HG03575 (cell line): ENCODE data around the gene GABRA4.
A peak's percentile ranks its signal among the peaks of the same experiment; 100 is the strongest.

ENCODE experiments used
- ATAC-seq: cut with Tn5 transposase; IDR thresholded peaks from one replicate; pipeline ENCODE4 v1.9.1; 2021; ENCODE audit not compliant: unreplicated experiment, insufficient number of reproducible peaks, low FRiP score; ENCODE audit errors: extremely low read depth

Gene GABRA4

DNA sequence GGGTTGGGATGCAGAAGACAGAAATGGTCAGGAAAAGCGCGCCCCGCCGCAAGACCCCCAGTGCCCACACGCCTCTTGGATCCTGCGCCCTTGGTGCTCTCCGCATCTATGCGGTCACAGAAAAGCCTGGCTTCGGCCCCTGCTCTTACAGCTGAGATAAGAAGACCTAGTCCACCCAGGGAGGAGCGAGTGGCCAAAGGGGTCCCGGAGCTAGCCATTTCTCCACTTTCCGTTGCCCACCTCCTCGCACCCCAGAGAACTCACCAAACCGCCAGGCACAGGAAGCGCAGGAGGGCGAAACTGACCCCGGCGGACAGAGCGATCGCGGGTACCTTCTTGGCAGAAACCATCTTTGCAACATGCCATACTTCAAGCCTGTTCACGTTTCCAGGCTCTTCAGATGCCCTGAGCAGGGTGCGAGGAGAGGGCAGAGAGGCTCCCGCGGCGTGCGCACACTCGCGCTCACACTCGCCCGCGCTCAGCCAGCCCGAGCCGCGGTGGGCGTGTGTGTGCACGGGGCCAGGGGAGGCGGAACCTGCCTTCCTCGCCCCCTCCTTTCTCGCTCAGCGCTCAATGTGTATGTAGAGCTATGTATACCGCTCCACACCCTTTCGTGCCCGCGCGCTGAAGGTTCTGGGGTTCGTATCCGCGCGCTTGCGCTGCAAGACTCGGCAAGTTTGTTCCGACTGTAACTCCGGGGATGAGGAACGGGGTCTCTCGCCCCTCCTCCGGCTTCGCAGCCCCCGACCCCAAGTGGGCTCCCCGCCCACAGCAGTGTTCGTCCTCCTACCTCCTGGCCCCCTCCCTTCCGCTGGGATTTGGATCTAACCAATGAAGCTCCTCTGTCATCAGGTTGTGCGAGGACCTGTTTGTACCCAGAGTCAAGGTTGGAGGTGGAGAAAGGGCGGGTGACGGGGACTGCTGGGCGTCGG, at the start of gene GABRA4:
TSS of gene GABRA4 (minus strand) at position 507 of the 932 bp plus-strand sequence. CDS start at position 350, 157 bp downstream.
- ATAC-seq: no peak

DNA sequence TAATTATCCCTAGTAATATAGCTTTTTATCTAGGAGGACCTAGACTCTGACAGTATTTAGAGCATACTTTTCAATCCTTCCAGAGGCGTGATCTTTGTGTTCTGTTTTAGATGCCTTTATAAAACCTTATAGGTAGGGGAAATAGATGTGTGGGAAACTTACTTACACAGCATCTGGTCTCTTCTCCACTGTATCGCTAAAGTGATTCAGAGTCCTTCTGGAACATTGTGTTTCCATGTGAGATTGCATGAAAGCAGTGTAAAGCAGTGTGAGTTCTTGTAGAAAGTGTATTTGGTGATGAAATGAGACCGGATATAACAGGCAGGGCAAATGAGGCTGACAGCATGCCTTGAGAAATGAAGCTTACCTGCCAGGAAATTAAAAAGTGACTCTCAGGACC, 47.4 kb upstream of the GABRA4 start:
- no peak for ATAC-seq

DNA sequence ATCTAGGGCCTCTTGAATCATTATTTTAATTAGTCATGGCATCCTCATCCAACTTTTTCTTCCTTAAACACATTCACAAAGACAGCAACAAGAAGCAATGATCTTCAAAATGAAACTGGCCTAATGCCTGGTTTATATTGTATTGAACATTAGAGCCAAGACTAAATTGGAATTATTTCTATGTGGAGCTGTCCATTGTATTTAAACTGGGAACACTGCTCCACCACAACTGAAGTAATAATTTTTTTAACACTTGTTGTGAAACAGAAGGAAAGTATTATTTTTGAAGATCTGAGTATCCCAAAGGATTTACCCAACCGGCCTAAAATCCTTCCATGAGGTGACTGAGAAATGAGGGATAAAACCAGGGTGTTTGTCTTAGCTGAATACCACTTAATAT, 44.9 kb upstream of the GABRA4 start:
- no peak for ATAC-seq

DNA sequence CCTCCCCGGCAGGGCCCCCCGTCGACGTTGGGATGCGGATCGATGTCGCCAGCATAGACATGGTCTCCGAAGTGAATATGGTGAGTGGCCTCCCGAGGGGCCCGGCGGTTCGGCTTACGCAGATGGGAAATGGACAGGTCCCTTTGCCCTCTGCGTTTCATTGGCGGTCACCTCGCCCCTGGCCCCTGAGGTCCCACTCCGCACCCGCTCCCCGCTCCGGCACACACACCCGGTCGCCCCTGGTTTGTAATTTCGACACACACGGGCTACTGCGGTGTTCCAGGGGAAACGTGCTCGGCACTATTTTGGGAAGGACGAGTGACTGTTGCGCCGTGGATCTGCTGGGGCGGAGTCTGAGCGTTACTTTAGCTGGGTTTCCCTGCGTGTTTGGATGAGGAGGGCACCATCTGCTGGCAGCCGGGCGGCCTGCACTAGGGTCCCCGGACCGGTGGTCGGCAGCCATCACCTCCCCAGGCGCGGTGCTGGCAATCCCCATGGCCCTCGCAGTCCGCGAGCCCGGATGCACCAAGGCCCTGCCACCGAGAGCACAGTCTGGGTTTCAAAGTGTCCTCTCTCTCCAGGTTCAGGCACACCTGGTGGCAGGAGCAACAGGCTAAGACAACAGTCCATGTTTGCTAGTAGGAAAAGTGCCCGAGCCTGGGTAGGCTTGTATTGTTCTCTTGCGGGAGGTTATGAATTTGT, 39.2 kb upstream of the GABRA4 start:
- ATAC-seq: peak; percentile 60

DNA sequence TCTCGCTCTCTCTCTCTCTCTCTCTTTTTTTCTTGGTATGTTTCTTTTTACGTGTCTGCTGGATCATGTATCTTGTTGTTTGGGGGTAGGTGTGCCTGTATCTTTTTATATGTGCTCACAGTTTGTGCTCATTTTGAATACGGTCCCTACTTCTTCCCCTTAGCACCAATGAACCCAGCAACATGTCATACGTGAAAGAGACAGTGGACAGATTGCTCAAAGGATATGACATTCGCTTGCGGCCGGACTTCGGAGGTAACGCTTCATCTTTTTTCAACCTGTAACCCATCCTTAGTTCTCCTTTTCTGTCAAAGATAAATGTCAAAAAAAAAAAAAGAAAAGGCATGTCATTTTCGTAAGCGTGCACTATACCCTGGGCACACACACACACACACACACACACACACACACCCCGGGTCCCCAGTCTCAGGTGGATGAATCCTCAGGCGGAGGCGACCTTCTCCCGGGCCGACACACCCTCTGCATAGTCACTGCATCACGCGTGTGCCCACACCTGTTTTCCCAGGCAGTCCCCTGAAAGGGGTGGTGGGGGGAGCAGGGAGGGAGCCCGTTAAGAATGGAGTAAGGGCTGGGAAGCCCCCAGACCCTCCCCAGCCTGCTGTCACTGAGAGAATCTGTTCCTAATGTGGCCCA, 38.5 kb upstream of the GABRA4 start:
- ATAC-seq: no peak

DNA sequence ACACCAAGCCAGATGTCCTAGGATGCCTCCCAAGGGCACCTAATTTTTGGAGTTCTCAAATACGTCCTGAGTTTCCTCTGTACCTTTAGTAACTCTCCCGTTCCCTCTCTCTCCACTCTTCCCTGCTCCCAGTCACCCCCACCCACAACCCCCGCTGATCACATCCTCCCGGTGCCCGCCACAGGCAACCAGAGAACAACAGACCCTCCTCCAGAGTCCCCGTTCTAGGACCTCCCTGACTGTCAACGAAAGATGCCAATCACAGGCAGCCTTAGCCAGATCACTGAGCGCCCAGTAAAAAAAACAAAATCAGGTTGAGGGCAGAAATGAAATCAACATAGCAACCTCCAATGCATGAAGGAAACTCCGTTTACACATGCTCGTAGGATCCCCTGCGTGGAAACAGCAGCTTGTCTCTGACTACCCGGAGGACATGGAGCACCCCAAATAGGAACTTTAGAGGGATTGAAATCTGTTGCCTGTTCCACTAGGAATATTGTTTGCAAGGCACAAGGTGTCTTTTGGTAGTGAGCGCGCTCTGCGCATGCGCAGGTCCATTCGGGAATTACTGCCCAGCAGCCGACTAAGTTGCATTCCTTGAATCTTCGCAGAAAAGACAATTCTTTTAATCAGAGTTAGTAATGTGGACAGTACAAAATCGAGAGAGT, 37.8 kb upstream of the GABRA4 start, which contains the start of gene GABRB1:
TSS of gene GABRB1 (plus strand) at position 557 of the 668 bp plus-strand sequence.
- no peak for ATAC-seq

DNA sequence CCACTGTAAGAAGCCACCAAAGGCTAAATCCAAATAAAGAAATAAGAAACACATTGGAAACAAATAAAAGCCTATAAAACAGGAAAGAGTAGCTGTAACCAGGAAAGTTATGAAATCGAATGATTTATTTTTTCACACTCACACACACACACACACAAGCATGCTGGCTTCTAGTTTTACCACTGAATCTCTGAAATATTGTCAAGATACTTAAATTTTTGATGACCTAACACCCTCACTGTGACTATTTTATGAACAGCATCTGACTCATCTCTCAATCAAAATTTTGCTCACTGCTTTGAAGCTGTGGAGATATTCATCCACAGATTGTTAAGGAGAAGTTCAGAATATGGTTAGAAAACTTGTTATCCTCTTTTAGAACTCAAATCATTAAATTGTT, 24.1 kb upstream of the GABRA4 start:
- ATAC-seq: no peak

DNA sequence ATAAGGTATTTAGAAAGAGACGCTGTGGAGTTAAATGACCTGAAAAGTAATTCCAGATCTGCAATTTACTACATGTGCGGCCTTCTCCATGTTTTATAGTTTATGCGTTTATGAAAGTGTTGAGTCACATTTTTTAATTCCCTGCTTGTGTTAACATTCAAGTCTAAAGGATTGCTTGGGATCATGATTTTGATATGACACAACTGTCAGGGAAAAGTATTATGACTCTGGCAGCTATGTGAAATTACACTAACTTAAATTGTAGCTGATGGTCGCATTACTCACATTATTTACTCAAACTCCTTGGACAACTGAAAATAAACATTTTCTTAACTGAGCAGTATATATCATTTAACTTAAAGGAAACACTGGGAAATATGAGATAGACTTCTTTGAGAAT, 23.7 kb upstream of the GABRA4 start:
- no peak for ATAC-seq

DNA sequence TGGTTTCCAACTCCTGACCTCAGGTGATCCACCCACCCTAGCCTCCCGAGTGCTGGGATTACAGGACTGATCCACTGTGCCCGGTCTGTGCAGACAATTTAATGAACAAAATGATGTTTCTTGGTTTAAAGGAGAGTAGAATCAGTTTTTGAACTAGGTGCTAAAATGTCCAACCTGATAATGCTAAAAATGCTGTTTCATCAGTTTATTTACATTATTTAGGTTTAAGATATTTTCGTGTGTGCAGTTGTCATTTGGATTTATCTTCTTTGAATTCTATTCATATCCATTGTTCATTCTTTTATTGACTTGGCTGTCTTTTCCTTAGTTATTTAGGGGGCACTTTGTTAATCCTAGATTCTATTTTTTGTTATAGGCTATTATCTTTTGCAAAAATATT, 20.0 kb upstream of the GABRA4 start:
- no peak for ATAC-seq

DNA sequence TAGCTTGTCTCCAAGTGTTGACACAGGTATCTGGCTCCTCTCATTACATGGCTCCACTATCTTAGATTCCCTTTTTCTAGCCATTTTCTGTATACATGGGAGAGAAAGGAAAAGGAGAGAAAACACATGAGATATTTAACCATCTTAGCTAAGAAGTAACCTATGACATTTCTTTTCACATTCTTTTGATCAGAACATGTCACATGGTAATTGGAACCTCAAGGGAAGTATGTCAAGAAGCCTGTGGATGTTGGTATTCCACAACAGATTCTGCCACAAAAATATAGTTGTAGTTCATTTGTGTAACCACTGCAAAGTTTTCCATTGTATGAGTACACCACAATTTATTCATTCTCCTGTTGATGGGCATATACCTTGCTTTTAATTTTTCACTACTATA, 19.3 kb upstream of the GABRA4 start:
- no peak for ATAC-seq

DNA sequence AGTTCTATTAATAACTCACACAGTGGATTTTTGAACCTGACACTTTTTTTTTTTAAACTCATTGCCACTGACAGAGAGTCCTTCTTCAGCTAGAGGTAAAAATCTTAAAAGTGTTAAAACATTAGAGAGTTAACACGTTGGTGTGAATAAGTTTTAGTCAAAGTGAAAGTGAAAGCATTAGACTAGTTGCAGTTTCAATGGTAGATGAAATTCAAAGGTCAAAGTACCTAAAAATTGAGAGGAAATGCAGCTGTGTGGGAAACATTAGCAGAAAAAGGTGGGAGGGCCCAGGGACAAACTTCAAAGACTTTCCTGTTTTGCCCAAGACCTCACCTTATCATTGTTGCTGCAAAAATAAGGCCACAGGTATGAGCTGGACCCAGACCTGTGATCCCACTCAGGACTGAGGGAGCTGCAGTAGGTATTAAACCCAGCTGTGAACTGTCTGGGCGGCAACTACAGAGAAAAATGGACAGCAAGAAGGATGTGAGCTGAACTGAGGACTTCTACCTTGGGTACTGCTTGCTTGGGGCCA, 17.6 kb upstream of the GABRA4 start:
- peak; percentile 88 for ATAC-seq

DNA sequence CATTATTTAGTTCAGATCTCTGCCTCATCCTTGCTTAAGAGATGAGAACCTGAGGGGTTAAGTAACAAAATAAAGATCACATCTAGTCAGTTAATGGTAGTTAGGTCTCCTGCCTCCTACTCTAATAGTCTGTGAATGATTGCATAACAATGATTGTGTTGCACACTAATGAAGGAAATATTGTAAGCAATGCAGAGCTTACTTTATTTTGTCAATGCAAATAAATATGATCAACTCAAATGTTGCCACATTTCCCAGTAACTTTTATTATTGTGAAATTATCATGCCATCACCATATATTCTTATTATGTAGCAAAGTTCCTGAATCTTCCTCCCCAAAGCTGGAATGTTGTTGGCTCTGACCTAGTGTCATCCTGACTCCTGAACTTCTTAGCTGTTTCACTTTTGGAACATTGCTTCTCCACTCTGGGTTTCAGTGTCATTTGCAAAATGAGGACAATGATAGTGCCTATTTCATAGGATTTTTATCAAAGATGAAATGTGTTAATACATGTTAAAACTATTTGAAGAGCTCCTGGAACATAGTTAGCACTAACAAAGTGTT, 17.0 kb upstream of the GABRA4 start:
- ATAC-seq: no peak

DNA sequence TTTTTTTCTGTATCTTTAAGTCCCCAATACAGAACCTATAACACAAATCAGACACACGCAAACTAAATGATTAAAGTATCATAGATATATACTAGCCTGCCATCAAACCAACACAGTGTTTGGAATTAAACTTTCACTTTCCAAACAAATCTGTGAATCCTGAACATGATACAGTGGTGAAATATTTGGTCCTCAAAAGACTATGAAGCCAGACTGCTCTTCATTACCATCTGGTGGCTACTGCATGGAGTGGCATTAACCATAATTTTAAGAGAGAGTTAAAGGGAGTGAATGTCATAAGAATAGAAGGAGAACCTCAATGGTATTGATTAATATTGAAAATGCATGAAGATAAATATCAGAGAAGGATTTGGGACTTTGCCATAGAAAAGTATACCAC, 9.2 kb upstream of the GABRA4 start:
- ATAC-seq: no peak

DNA sequence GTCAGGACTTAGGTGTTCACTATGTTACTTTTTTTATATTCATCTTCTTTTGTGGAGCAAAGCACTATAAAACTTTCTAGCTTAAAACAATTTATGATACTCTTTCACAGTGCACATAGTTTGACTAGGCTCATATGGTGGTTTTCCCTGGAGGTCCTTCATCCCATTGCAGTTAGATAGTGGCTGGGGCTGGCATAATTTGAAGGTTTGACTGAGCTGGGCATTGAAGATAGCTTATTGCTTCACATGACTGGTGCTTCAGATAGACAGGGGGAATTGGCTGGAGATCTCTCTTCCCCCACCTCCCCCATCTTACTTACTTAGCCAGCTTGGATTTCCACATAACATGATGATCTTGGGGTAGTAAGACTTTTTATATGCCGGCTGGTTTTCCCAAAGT, 7.0 kb upstream of the GABRA4 start:
- no peak for ATAC-seq

DNA sequence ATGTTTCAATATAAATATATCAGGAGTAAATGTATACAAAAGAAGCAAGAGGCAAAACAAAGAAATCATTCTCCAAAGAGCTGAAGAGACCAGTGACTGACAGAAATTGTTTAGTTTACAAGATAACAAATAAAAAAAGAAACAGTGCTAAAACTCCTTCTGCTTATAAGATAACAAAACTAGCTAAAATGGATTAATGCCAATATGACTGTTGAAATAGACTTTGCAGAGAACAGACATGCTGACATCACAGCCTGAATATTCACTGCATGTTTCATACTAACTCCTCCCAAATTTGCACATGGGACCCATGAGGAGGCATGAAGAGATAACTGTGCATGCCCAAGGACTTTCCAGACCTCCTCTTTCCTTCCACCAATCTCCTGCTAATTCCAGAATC, 6.2 kb upstream of the GABRA4 start:
- ATAC-seq: no peak

DNA sequence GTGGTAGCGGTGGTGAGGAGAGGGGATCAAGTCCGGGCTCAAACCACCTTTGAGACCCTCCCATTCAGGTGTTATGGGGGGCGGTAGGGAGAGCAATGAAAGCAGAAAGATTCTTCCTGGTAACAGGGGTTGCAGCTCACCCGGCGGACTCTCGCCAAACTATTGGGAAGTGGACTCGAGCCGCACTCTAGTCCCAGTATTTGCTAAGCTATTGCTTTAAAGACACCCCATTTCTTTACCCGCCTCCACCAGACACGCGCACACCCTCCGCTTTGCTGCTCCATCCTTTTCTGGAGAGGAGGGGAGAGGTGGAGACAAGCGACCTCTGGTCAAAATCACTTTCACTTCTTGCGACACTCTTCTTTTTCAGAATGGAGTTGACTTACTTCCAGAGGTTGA, 625 bp upstream of the GABRA4 start:
- ATAC-seq: no peak

DNA sequence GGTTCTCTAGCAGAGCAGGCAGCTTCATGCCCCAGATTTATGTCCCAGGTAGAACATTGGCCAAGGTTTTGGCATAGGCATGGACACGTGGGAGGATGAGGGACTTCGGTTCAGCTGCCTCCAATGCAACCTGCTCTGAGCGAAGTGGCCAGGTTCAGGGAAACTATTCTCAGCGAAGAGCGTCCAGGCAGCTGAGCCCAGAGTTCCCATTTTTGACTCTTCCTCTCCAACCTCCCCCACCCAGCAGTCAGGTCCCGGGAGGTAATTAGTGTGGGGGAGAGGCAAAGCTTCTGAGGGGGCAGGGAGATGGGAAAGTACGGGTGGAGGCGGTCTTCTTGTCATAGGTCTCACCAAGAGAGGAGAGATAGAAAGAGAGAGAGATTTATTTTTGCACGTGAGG, 1.0 kb downstream of the GABRA4 start:
- no peak for ATAC-seq

DNA sequence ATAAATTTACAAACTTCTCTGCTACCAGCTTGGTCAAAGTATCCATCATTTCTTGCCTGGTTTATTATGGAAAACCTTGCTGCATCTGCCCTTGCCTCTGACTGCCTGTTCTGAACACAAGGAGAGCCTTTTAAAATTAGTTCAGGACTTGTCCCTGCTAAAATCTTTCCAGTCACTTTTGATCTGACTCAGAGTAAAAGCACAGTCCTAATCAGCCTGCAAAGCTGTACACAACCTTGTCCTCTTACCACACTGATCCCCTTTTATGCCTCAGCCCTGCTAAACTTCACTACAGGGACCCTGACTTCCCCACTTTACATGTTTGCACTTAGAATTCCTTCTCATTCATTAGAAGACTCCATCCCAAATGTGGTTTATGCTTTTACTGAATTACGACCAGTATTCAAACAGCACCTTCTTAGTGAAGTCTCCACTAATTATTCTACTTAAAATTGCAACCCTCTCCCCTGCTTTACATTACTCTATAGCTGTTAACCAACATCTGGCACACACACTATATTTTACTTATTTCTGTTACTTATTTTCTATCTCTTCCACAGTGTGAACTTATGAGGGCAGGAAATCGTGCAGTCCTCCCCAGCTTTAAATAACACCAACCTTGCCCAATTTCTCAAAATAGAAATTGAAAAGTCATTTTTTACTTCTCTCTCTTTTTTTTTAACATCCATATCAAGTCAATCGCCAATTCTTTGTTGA, 6.3 kb downstream of the GABRA4 start:
- ATAC-seq: no peak
